Keratinocyte (primary cell): Measurements from ENCODE around the gene SULT2B1.

Experiments used
- CTCF ChIP-seq, 3 experiments: IDR thresholded peaks in 1 of 3; conservative IDR thresholded peaks in 1 of 3; optimal IDR thresholded peaks in 1 of 3; 2 replicates in 2 of 3; 3 replicates in 1 of 3; pipeline versions ENCODE3 to v1.5.1; 2011; ENCODE audit warnings: low read length in 3 of 3, mild to moderate bottlenecking in 3 of 3, moderate library complexity in 2 of 3, control low read depth in 1 of 3, inconsistent platforms in 1 of 3; ENCODE audit not compliant: insufficient read depth in 2 of 3; ENCODE audit errors: extremely low read depth in 1 of 3
- EZH2 ChIP-seq: IDR thresholded peaks from one replicate; pipeline ENCODE4 v1.6.1; 2012; ENCODE audit warnings: inconsistent platforms, mild to moderate bottlenecking, low read length, moderate library complexity

- TF ChIP-seq CTCF (optimal IDR thresholded peaks at IDR 0.05 in 1 of 3, IDR thresholded peaks at IDR 0.05 in 1 of 3, conservative IDR thresholded peaks at IDR 0.05 in 1 of 3; ENCODE audit: extremely low read depth in 1 of 3, insufficient read depth in 2 of 3, low read length in 3 of 3) (no peak), EZH2 (no peak)
Measured at GRCh38 chr19:48569814-48570213, 17.8 kb downstream of the SULT2B1 start.
